Inferior parietal cortex (tissue), 1 donor: Measurements from ENCODE around the gene SPACDR.

Experiments used
- DNase-seq: peaks from one replicate; pipeline ENCODE4 v3.0.0-alpha.2; 2016; ENCODE audit errors: extremely low spot score

SPACDR gene

DNA sequence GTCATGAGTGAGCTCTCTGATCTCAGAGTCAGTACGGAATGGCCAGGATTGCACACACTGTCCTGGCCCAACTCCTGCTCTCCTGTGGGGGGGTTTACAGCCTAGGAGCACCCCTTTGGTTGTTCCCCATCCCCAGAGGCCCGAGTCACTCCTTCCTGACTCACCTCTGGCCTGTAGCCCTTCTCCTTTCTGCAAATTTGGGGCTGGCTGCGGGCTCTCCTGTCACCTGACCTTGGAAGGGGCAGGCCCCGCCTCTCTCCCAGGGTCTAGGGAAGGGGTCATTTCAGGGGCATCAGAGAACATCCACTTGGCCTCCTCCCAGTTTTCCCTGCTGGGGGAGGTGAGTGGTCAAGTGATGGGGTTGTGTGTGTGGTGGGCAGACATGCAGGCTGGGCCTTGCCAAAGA is 21.4 kb upstream of the SPACDR start:
- no peak for DNase-seq

GRCh38 chr7:100484673-100485045 is 20.6 kb upstream of the SPACDR start:
- DNase-seq = no peak

DNA sequence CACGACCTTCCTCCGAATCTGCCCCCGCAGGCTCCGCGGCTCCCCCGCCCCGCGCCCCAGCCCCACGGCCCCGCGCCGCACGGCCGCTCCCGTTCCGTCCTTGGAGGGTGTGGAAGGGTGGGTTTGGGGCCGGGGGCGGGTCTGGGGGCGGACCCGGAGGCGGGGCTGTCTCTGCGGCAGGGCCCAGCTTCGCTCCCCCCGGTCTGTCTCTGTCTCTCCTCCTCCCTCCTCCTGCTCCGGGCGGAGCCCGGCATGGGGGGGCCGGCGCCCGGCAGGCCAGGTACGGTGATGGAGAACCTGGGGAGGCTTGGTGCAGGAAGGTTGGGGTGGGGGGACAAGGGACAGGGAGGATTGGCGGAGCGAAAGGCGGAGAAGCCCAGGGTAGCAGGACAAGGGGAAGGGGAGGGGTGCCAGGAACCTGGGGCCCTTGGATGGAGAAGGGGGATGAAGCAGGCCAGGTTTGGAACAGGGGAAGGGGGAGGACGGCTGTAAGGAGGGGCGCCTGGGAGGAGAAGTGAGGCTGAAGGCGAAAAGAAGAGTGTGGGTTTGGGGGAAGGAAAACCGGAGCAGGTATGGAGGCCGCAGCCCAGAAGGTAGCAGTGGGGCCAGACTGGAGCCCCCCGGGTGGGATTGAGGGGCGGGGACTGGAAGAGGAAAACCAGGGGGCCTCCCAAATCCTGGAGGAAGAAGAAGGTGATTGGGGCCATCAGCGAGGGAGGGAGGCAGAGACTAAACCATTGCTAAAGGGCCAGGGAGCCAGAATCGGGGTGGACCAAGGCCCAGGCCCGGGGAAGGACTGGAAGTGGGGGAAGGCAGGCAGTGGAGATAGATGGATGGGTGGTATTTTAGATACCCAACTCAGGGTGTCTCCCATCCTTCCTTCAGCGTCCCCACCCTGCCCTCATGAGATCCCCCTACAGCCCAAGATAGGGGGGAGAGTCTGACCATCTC is 19.9 kb upstream of the SPACDR start, which contains the start of gene NYAP1:
Gene NYAP1 (plus strand): TSS at position 206 of the 951 bp plus-strand sequence. CDS start 1,385 bp downstream, outside the sequence.
- no peak for DNase-seq

DNA sequence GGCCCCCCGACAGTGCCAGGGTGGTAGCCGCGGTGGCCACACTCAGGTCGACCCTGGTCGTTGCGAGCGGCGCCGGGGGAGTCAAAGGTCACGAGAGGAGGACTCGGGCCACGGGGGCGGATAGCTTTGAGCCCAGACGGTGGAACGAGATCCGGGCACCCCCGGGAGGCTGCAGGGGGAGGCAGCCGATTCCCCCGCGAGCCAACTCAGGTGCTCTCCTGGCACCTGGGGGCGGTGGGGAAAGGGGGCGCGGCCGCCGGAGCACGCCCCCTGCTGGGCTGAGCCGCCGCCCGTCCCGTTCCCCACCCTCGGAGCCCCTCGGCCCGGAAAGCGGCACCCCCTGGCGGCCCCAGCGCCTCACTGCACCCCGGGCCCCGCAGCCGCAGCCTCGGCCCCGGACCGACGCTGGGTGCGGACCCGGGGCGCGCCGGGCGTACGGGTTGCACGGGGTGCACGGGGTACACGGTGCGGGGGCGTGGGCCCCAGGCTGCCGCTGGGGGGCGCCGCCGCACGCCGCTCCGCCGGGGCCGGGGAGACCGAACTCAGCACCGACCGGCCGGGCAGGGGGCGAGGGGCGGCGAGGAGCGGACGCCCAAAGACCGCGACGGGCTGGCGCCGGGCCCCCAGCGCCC is 19.1 kb upstream of the SPACDR start:
- peak; percentile 61 for DNase-seq

- DNase-seq = no peak
These were observed 18.6 kb upstream of the SPACDR start for GRCh38 chr7:100482728-100483089.

- no peak for DNase-seq
These were observed 17.4 kb upstream of the SPACDR start for GRCh38 chr7:100481466-100481865.

- peak; percentile 89 for DNase-seq
These were observed 15.0 kb upstream of the SPACDR start, which contains the start of gene TSC22D4 for GRCh38 chr7:100478958-100479660. TSC22D4 (minus strand) TSS chr7:100479214; CDS start chr7:100478038, 1,176 bp downstream.

GRCh38 chr7:100477871-100478267 is 13.8 kb upstream of the SPACDR start:
- DNase-seq = no peak

GRCh38 chr7:100476903-100477870 is 13.1 kb upstream of the SPACDR start:
- DNase-seq = no peak

DNA sequence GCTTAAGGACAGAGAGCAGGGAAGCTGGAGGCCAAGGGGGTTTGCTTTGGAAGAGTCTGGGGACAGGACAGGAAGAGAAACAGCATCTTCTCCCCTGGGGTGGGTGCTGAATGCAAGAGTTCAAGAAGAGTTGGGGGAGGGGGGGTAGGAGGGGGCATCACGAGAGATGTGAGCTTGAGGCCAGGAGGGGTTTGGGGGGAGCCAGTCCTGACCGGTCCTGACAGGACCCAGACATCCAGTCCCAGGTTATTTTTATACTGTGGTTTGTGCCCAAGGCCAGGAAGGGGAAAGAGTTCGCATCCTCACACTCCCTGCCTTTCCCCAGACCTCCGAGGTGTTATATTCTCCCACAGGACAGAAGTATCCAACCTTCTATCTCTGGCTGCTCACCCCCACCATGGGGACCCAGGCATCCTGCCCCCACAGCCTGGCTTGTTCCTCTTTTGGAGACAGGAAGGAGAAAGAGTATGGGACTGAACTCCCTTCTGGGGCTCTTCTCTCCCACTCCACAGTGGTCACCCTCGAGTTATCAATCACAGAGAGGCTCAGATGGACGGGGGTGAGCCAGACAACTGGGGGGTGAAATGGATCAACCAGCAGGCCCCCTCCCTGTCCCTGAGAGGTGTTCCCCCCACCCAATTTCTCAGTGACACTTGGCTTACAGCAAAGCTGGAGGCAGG is 12.2 kb upstream of the SPACDR start:
- DNase-seq = no peak

- DNase-seq = no peak
These were observed 11.5 kb upstream of the SPACDR start for GRCh38 chr7:100475549-100475948.

DNA sequence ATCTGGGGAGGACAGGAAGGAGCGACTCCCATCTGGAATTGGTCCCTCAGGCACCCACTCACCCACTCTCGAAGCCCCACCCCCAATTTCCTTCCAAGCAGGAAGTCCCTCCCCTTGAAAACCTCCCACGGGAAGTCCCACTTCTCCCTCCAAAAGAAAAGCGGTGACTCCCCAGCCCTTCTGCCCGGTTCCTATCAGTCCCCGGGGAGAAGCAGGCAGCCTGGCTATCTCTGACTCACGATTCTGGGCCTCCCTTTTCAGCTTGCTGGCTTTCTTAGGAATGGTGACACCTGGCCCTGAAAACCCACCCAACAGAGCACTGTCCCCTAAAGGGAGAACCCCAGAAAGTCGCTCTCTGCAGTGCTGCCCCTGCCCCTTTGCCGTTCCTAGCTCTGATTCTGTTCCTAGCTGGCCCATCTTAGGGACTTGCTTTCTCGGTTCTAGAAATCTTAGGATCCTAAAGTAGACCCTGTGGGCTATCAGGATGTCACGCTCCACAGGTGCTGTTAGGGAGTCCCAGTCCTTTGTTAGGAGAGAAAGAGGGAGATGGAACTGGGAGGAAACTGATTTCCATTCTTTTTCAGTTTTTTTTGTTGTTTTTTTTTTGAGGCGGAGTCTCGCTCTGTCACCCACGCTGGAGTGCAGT is 8.9 kb upstream of the SPACDR start:
- DNase-seq = no peak

DNA sequence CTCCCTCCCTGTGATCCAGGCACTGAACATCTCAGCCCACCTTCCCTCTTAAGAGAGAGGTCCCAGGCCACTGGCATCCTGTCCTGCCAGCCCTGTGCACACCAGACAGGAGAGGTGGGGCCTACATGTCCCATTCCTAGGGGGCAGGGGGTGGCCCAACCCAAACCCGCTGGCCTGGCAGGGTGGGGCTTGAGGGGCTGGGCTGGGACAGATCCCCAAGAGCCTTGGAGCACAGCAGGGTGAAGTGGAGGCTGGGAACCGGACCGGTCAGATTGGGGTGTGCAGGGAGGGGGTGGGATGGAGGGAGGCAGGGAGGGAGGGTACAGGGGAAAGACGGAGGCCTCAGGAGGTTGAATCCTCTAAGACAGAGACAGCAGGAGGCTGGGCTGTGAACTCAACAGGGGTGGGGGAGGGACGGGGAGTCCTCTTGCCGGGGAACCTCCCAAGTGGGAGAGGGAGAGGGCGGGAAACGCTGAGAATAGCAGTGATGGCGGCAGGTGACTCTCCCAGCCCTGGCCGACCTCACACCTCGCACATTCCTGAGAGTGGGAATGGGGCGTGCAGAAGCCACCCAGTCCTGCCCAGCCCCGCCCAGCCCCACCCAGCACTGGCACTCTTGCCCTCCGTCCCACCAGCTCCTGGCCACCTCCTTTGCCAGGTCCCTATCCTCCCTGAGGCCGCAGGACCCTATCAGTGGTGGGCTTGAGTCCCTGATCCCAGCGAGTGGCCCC is 8.2 kb upstream of the SPACDR start:
- DNase-seq = no peak

DNA sequence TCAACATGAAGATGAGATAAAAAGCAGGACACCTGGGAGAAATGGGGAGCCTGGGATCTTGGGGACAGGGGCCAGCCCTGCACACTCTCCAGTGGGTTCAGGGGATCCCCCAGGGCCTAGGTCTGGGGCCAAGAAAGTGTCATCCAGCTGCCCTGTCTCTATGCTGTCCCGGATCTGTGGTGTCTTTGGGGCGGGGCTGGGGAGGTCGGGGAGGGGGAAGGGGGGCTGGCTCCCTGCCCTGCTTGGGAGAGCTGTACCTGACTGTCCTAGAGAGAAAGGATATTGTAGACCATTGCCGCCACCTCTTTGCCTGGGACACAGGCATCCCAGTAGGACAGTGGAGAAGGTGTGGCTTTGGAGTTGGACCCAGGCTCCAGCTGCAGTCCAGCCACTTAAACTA is 7.0 kb upstream of the SPACDR start:
- no peak for DNase-seq

GRCh38 chr7:100469227-100470044 is 5.4 kb upstream of the SPACDR start:
- DNase-seq = peak; percentile 86

DNA sequence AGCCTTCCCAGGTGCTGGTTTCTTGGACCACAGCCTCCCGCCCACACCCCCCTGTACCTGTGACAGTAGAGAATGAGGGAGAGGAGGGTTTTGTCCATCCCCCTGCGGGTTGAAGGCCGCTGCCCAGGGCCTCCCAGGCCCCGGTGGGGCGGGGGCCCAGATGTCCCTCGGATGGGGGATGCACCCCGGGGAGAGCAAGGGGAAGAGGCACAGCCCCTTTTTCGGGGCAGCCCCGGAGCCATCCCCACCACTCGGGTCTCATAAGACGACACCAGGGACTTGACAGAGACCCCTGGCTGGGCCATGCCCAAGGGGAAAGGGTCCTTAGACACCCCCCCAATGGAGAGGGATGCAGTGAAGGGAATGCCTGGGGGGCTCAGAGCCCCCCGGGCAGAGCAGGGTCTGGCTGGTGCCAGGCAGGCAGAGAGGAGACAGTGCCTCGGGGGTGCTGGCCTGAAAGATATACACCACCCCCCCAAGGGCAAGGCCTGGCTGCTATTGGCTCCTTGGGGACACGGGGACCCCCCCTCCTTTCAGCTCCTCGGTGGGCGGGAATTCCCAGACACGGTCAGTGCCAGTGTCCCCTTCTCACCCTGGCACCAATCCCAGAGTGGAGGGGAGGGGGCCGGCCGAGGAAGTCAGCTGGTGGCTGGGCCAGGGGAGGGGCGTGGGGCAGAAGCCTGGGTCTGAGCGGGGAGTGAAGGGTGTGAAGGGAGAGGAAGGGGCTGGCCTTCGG is 3.7 kb upstream of the SPACDR start:
- peak; percentile 87 for DNase-seq

DNA sequence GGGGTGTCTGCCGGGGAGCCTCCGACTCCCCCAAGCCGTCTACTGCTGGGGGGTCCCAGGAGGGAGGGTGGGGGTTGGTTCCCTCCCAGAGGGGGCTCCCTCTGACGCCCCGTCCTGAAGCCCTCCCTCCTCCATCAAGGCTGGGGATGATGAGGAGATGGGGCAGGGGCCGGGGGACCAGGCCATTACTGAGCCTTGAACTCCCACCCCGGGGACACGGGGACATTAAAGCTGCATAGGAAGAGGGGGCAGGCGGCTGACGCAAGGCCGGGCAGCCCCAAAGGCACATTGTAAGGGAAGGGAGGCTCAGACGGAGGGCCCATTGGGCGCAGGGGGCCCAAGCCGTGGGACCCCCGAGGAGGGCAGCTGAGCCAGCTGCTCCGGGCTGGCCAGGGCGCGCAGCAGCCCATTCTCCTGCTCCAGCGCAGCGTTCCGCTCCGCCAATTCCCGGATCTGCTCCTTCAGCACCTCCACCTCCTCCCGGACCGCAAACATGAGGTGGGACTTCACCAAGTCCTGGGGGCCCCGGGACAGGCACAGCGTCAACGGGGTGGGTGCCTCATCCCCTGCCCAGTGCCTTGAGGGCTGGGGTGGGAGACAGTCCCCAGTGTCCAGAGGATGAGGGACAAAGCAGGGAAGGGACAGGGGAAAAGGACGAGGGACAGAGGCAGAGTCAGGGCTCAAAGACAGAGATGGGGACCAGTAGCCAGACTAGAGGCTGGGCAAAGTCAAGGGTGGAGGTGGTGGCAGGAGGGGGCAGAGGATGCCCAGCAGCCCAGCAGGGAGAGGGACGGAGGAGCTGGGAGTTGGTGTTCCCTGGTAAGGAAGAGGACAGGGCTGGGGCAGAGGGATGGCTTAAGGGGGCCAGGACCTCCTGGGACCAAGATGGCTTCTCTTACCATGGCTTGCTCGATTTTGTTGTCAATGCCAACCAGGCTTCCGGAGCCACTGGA is 2.9 kb upstream of the SPACDR start:
- no peak for DNase-seq
